ENCODE data around the gene C12orf42. TPM values are rescaled to one million over a fixed set of nuclear protein-coding genes. Genes with fewer than 3 reads are reported as not detected.
"Not testable (repeated sequence)": the region's sequence is repeated elsewhere in the genome, so short reads cannot be mapped to it uniquely, and the experiment has no call there.

Gene C12orf42
- polyA plus RNA-seq, 1 donor, result 2.7 TPM

DNA sequence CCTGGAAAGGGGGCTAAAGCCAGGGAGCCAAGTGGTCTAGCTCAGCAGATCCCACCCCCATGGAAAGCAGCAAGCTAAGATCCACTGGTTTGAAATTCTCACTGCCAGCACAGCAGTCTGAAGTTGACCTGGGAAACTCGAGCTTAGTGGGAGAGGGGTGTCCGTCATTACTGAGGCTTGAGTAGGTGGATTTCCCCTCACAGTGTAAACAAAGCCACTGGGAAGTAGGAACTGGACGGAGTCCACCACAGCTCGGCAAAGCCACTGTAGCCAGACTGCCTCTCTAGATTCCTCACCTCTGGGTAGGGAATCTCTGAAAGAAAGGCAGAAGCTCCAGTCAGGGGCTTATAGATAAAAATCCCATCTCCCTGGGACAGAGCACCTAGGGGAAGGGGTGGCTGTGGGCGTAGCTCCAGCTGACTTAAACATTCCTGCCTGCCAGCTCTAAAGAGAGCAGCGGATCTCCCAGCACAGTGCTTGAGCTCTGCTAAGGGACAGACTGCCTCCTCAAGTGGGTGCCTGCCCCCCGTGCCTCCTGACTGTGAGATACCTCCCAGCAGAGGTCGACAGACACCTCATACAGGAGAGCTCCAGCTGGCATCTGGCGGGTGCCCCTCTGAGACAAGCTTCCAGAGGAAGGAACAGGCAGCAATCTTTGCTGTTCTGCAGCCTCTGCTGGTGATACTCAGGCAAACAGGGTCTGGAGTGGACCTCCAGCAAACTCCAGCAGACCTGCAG, 70.8 kb downstream of the C12orf42 start:
- not testable (repeated sequence) for DNase-seq (ENCODE audit: low read depth)

DNA sequence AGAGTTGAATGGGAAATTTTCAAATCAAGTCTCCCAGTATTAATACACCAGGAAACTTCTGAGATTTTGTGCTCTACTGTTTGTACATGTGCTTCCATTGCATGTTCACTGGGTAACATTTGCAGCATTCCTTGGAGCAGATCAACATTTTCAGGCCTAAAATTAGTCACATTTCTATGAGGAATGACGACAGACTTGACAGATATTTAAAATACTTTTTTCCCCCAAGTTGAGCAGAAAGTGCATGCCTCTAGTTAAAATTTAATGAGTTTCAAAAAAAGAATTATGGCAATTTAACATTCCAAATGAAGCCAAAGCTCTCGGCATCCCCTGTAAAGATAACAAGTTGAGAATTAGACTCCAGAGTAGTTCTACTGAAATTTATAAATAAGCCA, 72.3 kb downstream of the C12orf42 start:
- no peak for DNase-seq (ENCODE audit: low read depth)

DNA sequence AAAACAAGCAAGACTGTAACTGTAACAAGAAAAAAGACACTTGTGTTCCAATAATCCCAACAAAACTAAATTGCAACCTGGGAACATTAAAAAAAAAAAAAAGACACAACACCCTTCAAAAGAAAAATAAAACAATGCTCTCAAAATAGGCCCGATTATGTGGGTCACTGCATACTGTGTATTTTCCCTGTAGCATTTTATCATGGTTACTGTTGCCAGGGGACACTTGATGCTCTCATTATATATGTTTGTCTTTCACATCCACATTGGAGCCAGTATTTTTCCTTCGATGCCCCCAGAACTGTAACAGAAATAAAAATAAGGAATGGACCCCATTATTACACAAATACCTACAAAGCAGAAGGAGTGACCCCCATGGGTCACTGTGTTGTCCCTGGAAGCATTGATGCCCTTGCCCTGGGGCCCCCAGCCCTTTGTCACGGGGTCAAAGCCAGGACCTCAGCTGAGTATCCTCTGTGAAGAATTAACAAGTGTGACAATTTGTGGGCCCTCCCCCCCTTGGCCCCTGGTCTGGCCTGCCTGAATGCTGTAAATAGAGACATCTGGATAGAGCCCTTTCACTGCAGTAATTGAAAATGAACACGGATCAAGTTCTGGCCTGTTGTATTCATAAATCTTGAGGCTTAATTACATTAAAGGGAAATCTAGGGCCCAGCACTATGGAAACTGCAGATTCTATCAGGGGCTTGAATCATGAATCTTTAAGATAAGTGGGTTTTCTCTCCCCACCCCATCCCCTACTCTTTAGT, 72.8 kb downstream of the C12orf42 start:
- DNase-seq (ENCODE audit: low read depth), result no peak

DNA sequence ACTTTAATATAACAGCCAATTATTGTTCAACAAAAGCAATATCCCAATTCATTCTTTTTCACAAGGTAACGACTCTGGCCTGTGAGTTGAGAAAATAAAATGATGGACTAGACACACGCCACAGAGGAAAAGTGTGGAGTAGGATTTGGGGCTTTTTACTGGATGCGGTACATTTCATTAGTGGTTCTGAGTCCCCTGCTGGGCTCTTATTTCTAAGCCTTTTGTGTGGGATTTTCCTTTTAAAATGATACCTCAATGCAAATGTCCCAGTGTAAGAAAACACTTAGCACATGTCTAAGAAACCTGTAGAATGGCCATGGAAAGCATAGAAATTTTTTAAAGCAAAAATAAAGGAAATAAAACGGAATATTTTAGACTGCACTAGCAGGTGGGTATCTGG, 73.4 kb downstream of the C12orf42 start:
- no peak for DNase-seq (ENCODE audit: low read depth)

DNA sequence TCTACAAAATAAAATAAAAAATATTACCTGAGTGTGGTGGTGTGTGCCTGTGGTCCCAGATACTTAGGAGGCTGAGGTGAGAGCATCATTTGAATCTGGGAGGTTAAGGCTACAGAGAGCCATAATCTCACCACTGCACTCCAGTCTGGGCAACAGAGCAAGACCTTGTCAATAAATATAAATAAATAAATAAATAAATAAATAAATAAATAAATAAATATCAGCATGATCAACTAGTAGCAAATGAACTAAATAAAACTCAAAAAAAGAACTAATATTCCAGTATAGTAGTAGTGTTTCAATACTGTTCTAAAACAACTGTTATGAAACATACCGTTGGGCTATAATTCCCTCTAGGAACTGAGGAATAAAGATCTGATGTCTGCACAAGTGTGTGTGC, 74.4 kb downstream of the C12orf42 start:
- no peak for DNase-seq (ENCODE audit: low read depth)

DNA sequence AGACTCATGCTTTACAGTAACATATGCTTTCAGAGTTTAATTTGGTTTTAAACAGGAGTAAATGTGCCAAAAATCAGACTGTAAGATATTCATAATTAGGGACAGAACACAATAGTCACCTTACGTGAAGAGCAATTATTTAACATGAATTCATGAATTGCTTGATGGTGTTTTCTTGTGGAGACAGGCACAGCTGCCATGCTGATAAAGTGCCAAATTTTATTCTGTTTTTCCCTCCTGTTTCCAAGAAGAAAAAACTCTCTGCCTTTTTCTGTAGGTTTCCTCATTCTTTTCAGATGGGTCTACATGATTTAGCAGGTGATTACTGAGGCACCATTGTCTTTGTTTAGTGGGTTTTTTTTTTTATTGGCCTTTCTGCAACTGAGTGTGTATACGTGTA, 80.1 kb downstream of the C12orf42 start:
- DNase-seq (ENCODE audit: low read depth), result no peak

DNA sequence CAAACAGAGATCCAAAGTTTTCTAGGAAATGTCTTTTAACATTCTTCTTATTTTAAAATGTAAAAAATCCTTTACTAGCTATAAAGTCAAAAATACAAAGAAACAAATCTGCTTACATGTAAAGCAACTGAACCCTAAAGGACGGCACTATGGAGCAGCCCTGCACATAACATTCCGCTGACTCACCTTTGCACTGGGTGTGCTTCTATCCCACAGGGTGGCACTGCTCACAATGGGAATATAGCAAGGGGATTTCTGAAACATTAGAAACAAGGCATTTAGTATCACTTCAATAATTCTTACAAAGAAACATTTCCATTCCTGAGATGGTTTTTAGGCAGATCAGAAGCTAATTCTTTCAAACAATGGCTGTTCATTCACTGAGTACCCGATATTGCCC, 94.3 kb downstream of the C12orf42 start:
- DNase-seq (ENCODE audit: low read depth), result no peak

DNA sequence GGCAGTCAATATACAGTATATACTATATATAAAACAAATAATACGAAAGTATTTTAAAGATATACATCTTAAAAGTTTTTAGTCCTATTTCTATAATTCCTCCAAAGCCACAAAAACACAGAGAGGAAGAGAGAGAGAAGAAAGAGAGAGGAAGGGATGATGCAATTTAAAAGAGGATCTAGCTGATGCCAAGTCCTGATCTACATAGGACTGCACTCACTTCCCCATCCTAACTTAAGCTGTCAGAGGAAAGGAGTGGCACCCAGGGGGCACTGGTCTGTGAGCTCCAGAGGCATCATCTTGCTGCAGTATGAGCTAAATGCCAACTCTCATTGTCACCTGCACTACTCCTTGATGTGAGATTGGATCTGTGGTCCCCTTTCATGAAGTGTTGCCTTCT, 95.8 kb downstream of the C12orf42 start:
- DNase-seq (ENCODE audit: low read depth), result no peak

DNA sequence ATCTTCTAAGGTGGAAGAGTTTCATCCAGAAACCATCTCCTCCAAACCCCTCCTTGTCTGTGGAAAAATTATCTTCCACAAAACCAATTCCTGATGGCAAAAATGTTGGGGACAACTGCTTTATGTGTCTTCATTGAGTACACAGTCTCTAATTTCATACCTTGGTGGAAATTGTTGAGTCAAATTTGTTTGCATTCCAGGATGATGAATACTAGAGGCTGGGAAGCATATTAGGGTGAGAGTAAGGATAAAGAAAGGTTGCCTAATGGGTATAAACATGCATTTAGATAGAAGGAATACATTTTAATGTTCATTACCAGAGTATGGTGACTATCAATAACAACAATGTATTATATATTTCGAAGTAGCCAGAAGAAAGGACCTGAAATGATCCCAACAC, 98.2 kb downstream of the C12orf42 start:
- DNase-seq (ENCODE audit: low read depth), result no peak

DNA sequence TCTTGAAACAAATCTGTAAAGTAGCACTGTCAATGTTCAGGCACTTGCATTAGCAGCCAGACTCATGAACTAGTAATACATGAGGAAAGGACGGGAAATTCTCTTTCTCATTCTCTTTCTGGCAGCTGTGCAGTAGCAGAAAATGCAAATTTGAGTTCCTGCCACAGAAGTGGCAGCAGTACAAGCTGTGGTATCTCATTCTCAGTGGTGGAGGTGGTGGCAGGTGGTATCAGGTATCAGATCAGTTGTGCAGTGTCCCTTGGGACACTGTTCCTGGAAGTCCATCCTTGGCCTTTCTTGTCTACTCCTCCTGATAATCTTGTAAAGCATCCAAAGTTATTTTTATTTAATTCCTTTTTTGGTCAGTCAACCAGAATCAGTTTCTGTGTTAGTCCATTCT, 103.0 kb downstream of the C12orf42 start:
- no peak for DNase-seq (ENCODE audit: low read depth)

DNA sequence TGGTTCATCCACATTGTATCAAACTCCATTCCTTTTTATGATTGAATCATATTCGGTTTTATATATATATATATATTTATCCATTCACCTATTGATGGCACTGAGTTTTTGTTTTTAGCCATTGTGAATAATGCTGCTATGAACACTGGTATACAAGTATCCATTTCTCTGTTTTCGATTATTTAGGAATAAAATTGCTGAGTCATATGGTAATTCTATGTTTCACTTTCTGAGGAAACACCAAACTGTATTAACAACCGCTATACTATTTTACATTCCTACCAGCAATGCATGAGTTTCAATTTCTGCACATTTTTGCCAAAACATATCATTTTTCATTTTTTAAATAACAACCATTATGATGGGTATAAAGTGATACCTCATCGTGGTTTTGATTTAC, 104.7 kb downstream of the C12orf42 start:
- DNase-seq (ENCODE audit: low read depth), result no peak

DNA sequence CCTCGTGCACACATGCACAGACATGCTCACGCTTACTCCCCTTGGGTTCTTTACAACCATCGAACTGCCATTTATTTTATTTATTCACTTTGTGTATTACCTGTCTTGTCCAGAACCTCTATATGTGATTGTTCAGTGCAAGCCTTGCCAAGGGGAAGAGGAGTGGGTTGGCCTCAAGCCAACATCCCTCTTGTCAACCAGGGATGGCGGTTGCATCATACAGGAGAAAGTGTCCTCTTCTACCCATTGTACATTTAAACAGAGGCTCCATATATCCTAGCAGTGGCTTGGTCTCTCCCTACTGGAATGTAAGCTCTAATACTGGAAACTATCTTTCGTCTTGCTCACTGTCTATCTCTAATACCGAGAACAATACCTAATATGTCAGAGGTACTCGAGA, 108.4 kb downstream of the C12orf42 start:
- DNase-seq (ENCODE audit: low read depth), result no peak

DNA sequence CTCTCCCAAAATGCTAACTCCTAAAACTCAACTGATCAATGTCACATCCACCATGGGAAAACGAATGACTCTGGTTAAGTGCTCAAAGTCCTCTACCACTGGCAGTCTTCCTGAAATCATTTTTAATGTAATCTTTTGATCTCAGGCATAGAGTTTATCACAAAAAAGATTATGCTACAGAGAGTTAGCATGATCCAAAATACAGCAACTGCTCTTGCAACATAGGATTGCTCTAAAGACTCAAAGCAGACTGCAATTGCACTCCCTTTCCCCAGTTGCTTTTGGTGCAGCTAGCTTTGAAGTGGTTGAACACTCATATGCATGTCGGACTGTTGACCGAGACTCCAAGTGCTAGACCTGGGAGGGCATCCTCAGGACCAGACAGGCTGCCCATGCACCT, 109.3 kb downstream of the C12orf42 start:
- no peak for DNase-seq (ENCODE audit: low read depth)

DNA sequence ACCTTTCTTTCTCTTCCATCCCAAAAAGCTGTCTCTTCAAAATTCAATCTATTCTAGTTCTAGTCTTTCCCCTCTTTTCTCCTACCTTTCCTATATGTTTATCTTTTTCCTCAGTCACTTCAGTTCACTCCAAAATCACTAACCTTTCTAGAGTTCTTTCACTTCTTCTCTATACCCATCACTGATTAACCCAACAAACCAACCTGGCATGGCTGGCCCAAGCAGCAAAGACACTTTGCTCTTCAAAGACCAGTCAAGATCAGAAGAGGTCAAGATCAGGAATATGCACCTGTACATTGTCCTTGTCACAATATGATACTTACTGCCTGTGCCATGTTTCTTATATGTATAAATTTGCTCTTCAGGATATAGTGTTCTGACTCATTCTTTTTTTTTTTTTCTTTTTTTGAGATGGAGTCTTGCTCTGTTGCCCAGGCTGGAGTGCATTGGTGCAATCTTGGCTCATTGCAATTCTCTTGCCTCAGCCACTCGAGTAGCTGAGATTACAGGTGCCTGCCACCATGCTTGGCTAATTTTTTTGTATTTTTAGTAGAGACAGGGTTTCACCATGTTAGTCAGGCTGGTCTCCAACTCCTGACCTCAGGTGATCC, 112.9 kb downstream of the C12orf42 start:
- no peak for DNase-seq (ENCODE audit: low read depth)

DNA sequence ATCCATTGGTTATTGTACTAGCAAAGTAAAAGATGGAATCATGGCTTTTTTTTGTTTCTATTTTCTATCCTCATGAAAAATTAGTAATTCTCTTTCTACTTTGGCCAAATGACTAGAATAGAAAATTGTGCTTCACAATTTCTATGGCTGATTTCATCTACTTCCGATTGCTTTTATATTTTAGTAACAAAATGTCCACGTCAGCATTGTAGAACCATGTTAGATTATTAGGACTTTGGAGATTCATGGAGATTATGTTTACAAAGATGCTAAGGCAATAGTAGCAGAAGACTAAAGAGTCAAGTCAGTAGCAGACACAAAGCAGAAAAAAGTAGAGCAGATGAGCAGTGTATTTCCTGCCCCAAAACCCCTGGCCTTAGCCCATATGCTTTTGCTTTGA, 113.6 kb downstream of the C12orf42 start:
- DNase-seq (ENCODE audit: low read depth), result no peak

DNA sequence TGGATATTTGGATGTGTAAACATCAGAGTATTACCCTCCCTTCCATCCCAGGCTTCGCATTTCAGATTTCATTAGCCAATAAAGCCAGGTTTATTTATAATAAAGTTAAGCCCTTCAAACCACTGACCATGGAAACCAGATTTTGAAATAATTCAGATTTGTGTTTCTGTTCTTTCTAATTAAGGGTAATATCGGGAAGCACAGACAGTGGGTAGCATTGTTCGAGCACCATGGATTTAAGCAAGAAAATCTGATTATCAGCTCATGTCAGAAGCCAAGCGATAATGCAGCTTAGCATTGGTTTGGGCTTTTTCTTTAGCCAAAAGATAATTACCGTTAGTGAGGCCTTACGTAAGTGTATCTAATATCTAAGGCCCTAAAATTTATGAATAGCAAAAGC, 116.1 kb downstream of the C12orf42 start:
- no peak for DNase-seq (ENCODE audit: low read depth)

DNA sequence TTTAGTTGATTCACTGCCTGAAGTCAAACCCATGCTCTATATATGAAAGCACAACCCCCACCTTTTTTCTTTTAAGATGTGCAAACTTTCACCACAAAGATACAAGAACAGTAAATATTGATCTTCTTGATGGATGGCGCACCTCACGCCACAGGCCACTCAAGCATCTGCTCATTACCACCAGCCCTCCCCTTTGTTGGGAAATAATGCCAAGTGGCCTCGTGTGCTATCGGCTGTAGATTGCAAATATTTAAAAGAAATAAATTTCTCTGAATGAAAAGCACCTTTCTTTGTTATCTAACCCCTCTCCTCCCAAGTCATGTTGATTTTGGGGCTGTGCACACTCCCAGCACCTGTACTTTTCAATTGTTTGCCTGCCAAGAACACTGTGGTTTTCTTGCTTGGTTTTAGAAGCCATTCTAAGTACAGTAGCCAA, 122.7 kb downstream of the C12orf42 start:
- DNase-seq (ENCODE audit: low read depth), result no peak

DNA sequence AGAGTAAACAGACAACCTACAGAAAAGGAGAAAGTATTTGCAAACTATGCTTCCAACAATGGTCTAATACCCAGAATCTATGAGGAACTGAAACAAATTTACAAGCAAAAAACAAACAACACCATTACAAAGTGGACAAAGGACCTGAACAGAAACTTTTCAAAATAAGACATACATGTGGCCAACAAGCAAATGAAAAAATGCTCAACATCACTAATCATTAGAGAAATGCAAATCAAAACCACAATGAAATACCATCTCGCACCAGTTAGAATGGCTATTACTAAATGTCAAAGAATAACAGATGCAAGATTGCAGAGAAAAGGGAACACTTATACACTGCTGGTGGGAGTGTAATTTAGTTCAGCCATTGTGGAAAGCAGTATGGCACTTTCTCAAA, 125.8 kb downstream of the C12orf42 start:
- DNase-seq (ENCODE audit: low read depth), result no peak

DNA sequence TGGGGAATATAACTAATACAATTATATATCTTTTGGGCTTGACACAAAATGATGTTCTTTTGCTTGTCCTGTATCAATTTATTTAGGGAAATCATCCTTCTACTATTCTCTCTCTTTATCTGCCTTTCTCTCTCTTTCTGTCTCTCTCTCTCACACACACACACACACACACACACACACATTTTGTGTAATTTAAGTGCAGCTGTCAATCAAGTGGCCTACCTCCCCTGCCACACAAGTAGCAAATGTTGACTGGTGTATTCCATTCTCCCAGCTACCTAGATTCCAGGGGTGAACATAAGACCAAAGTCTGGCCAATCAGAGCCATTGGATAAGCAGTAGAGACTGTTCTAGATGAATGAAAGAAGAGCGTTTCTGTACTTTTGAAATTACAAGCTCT, 127.6 kb downstream of the C12orf42 start:
- DNase-seq (ENCODE audit: low read depth), result no peak

DNA sequence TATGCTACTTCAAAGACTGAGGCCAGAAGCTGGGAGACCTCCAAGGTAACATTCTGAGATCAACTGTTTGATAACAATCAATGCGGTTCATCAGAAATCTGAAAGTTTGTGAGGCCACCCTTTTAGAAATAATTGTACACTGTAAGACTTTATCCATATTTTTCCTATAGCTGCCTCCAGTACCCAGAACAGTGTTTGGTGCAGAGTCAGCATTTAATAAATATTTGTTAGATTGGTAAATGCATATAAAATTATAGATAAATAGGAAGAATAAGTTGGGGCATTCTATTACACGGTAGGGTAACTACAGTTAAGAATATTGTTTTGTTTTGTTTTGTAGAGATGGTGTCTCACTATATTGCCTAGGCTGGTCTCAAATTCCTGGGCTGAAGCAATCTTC, 141.4 kb downstream of the C12orf42 start:
- no peak for DNase-seq (ENCODE audit: low read depth)

DNA sequence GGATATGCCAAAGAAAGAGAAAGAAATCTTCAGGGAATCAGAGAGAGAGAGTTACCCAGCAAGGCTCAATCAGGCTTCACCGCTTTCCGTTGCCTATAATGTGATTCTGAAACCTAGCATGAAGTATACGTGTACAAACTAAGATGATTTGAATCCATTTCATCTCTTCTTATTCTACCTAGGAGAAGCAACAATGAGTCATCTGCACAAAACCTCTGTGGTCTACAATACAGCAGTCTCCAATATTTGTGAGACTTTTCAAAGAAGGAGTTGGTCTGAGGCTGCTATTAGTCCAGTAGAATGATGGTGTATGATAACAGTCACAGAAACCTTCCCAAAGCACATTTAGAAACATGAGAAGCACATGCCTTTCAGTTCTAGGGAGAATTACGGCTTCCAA, 141.9 kb downstream of the C12orf42 start:
- no peak for DNase-seq (ENCODE audit: low read depth)

DNA sequence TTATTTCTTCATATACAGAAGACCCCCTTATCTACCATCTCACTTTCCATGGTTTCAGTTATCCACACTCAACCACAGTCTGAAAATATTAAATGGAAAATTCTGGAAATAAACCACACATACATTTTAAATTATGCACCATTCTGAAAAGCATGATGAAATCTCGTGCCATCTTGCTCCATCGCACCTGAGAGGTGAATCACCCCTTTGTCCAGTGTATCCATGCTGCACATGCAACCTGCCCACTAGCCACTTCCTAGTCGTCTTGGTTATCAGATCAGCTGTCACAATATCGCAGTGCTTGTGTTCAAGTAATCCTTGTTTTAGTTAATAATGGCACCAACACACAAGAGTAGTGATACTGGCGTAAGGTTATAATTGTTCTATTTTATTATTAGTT, 145.7 kb downstream of the C12orf42 start:
- DNase-seq (ENCODE audit: low read depth), result no peak

DNA sequence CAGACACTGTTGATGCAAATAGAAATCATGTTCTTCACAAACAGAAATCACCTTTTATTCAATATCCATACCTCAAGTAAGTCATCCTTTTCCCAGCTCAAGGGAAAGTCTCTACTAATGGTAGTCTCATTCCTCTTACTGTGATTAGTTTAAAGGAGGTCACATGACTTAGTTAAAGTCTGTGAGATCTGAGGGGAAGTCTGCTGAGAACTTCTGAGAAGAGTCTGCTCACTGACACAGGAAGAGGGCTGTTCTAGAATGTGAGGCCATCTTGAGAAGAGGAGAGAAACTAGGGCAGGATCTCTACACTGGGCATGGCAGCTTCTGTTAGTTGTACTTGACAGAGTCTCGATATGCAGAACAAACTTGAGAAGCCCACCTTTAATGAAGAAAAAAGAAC, 146.8 kb downstream of the C12orf42 start:
- no peak for DNase-seq (ENCODE audit: low read depth)

Data from forelimb muscle (tissue), 1 donor.